Lung (tissue), 12 donors: ENCODE results near the gene IQCN. TPM values are rescaled to one million over a fixed set of nuclear protein-coding genes. Genes with fewer than 3 reads are reported as not detected.

Experiments
- ATAC-seq: fragments of 200-7000 bp; cut with Tn5 transposase; one replicate; pipeline ENCODE4 v1.9.1; 2020; ENCODE audit warnings: moderate number of reproducible peaks; ENCODE audit not compliant: insufficient read depth, low FRiP score
- DNase-seq, 3 donors: peaks; one replicate each; pipeline ENCODE4 v3.0.0-alpha.2; 2013 to 2017
- H3K27ac ChIP-seq, 2 donors: one replicate each; pipeline ENCODE4 v1.5.1; 2013; ENCODE audit warnings: mild to moderate bottlenecking in 2 of 2, moderate library complexity in 2 of 2, control low read depth in 1 of 2, inconsistent platforms in 1 of 2, low read depth in 1 of 2, low read length in 1 of 2
- H3K27me3 ChIP-seq, 3 donors: one replicate each; pipeline ENCODE4 v1.5.1; 2013; ENCODE audit warnings: low read length in 2 of 3; ENCODE audit not compliant: control insufficient read depth in 3 of 3, insufficient read depth in 3 of 3
- H3K36me3 ChIP-seq, 4 donors: one replicate each; pipeline ENCODE4 v1.5.1; 2013; ENCODE audit warnings: low read length in 4 of 4, mild to moderate bottlenecking in 1 of 4, moderate library complexity in 1 of 4; ENCODE audit not compliant: control insufficient read depth in 4 of 4, insufficient read depth in 4 of 4
- H3K4me1 ChIP-seq, 5 donors: one replicate each; pipeline ENCODE4 v1.5.1; 2013; ENCODE audit warnings: low read length in 5 of 5, mild to moderate bottlenecking in 2 of 5, moderate library complexity in 1 of 5; ENCODE audit not compliant: control insufficient read depth in 5 of 5, insufficient read depth in 5 of 5
- H3K4me3 ChIP-seq: one replicate; pipeline ENCODE4 v1.5.1; 2013; ENCODE audit warnings: mild to moderate bottlenecking, control low read depth, moderate library complexity
- H3K9ac ChIP-seq, 2 donors: one replicate each; pipeline ENCODE4 v1.5.1; 2013; ENCODE audit warnings: low read length in 2 of 2, control low read depth in 1 of 2; ENCODE audit not compliant: insufficient read depth in 1 of 2
- H3K9me3 ChIP-seq, 4 donors: one replicate each; pipeline ENCODE4 v1.5.1; 2013; ENCODE audit warnings: low read length in 3 of 4, mild to moderate bottlenecking in 1 of 4, moderate library complexity in 1 of 4; ENCODE audit not compliant: control insufficient read depth in 4 of 4, insufficient read depth in 3 of 4
- WGBS, 2 donors: extraction: QIAGEN DNeasy Blood & Tissue Kit; methylation state at CpG; one replicate each; pipeline ENCODE4 v1.1.7; 2013; 5-methylcytosine and 5-hydroxymethylcytosine counted together
- polyA plus RNA-seq, 2 donors: library from polyadenylated mRNA; stranded (reverse); fragments of 200-250 nt; gene quantifications; one replicate each; pipeline ENCODE4 v1.2.1, GENCODE V29; 2013
- total RNA-seq, 2 donors: library from RNA; depleted of rRNA in 1 of 2; stranded (reverse); fragments of >200 nt in 1 of 2; gene quantifications; one replicate each; pipeline ENCODE4 v1.2.1, GENCODE V29; 2014 to 2021
- TF ChIP-seq, protein P1 (sequence below): IDR thresholded peaks from 2 replicates; pipeline ENCODE4 v1.5.1; 2012; ENCODE audit warnings: mild to moderate bottlenecking; ENCODE audit errors: control extremely low read depth, extremely low read depth
- donor health status: control.
- donor health status: control.
- donor health status: Bipolar disorder and iron deficiency.
- donor health status: healthy.
- donor health status: DM: yes; HTN: yes; CAD: no.

Gene IQCN
- total and polyA plus RNA-seq, 4 donors = 0.69 to 5.5 (median 3.3) TPM

DNA sequence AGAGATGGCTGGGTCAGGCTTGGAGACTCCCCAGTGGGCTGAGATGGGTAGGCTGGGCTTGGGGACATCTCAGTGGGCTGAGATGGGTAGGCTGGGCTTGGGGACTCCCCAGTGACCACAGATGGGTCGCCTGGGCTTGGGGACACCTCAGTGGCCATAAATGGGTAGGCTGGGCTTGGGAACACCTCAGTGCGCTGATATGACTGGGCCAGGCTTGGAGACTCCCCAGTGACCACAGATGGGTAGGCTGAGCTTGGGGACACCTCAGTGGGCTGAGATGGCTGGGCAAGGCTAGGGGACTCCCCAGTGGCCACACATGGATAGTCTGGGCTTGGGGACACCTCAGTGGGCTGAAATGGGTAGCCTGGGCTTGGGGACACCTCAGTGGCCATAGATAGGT is 12.8 kb downstream of the IQCN start:
- TF ChIP-seq, protein P1, sequence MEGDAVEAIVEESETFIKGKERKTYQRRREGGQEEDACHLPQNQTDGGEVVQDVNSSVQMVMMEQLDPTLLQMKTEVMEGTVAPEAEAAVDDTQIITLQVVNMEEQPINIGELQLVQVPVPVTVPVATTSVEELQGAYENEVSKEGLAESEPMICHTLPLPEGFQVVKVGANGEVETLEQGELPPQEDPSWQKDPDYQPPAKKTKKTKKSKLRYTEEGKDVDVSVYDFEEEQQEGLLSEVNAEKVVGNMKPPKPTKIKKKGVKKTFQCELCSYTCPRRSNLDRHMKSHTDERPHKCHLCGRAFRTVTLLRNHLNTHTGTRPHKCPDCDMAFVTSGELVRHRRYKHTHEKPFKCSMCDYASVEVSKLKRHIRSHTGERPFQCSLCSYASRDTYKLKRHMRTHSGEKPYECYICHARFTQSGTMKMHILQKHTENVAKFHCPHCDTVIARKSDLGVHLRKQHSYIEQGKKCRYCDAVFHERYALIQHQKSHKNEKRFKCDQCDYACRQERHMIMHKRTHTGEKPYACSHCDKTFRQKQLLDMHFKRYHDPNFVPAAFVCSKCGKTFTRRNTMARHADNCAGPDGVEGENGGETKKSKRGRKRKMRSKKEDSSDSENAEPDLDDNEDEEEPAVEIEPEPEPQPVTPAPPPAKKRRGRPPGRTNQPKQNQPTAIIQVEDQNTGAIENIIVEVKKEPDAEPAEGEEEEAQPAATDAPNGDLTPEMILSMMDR = no peak
- no peak for DNase-seq

DNA sequence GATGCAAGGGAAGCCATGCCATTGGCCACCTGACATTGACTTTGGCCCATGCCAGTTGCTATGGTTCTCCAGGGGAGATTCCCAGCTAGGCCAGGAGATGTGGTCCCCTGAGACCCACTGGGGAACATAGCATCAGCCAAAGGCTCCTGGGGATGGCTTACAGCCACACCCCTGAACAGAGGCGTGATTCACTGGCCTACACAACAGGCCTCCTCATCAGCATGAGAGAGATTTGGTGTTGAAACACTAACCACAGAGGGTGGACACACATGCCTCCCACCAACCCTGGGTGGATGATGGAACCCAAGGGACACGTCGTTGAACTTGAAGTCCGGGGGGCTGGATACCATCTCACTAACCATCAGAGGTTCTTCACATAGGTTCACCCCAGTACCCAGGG is 14.4 kb downstream of the IQCN start:
- H3K9ac ChIP-seq = no peak overlapping the region
- ATAC-seq (no peak), DNase-seq (no peak)
- H3K27me3 ChIP-seq = no peaks in the 10 kb centered on the region
- 82 to 89% methylated on average over 4 of the region's 4 CpGs for WGBS, 2 donors
- H3K4me3 ChIP-seq = no peak overlapping the region
- TF ChIP-seq, protein P1 = no peak
- no peaks in the 10 kb centered on the region for H3K9me3 ChIP-seq
- H3K27ac ChIP-seq = no peak overlapping the region
- peaks cover 0 to 26% (median 2%) of the 10 kb centered on the region in 4 donors for H3K36me3 ChIP-seq
- no peaks in the 10 kb centered on the region for H3K4me1 ChIP-seq

More for the DNA sequence above, 12.8 kb downstream of the IQCN start:
- Histone ChIP-seq H3K27ac (no peak overlapping the region), H3K9me3 (no peaks in the 10 kb centered on the region), H3K4me3 (no peak overlapping the region), H3K9ac (no peak overlapping the region), H3K36me3 (peaks cover 0 to 41% (median 8%) of the 10 kb centered on the region in 4 donors), H3K4me1 (no peaks in the 10 kb centered on the region), H3K27me3 (no peaks in the 10 kb centered on the region)
- no peak for ATAC-seq
- WGBS, 2 donors = 93 to 96% methylated on average over 2 of the region's 2 CpGs

DNA sequence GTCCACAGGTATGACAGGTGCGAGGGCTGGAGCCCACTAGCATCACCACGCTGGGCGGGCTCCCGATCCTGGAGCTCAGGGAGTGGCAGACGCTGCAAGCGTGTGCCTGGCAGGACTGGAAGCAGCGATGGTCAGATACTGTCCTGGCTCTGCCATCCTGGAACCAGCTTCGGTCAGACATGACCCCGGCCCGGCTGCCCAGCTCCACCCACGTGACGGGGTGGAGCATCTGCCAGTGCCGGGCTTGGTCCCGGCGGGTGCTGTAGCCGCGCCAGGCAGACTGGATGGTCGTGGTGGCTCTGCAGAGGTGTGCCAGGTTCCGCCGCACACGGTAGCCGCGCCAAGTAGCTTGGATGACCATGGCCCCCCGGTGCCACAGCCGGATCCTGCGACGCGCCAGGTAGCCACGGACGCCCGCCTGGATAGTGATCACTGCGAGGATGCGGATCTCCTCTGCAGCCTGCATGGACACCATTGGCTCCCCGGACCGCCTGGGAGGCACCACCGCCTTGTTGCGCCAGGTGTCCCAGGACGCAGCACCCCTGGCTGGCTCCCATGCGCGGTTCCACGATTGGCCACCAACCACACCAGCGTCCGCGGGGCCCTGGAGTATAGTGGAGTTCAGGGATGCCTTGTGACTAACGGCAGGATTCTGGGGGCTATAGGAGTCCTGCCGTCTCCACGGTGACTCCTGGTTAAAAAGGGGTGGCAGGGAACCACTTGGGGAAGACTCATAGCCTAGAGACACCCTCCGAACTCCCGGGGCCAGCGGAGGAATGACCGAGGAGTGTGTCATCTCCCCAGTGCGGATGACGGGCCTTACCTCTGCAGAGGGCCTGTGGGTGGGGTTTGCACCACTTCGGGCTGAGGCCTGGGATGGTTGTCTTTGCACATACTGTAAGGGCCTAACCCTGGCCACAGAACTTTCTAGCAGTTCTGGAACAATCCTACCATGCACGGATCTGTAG is 16.5 kb downstream of the IQCN start:
- Histone ChIP-seq H3K27me3 (no peaks in the 10 kb centered on the region), H3K9me3 (no peaks in the 10 kb centered on the region), H3K4me1 (no peaks in the 10 kb centered on the region), H3K9ac (no peak overlapping the region), H3K4me3 (no peak overlapping the region), H3K36me3 (peaks cover 0 to 17% (median 0%) of the 10 kb centered on the region in 4 donors), H3K27ac (no peak overlapping the region)
- no peak for DNase-seq
- ATAC-seq = no peak
- 93 to 96% methylated on average over 50 to 55 of the region's 55 CpGs for WGBS, 2 donors
- TF ChIP-seq, protein P1 = no peak
